ENCODE data around the gene COL27A1.

- no peak for TF ChIP-seq POLR2A (IDR thresholded peaks at IDR 0.05)
- TF ChIP-seq, protein P1, sequence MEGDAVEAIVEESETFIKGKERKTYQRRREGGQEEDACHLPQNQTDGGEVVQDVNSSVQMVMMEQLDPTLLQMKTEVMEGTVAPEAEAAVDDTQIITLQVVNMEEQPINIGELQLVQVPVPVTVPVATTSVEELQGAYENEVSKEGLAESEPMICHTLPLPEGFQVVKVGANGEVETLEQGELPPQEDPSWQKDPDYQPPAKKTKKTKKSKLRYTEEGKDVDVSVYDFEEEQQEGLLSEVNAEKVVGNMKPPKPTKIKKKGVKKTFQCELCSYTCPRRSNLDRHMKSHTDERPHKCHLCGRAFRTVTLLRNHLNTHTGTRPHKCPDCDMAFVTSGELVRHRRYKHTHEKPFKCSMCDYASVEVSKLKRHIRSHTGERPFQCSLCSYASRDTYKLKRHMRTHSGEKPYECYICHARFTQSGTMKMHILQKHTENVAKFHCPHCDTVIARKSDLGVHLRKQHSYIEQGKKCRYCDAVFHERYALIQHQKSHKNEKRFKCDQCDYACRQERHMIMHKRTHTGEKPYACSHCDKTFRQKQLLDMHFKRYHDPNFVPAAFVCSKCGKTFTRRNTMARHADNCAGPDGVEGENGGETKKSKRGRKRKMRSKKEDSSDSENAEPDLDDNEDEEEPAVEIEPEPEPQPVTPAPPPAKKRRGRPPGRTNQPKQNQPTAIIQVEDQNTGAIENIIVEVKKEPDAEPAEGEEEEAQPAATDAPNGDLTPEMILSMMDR (IDR thresholded peaks at IDR 0.05): no peak
- no peak for TF ChIP-seq POLR2AphosphoS5 (IDR thresholded peaks at IDR 0.05)
Observed at GRCh38 chr9:114302727-114303126, 147.4 kb downstream of the COL27A1 start.

Data from prostate gland (tissue), 2 donors.